ENCODE measurements around the gene NETO2. TPM values are rescaled to one million over a fixed set of nuclear protein-coding genes. Genes with fewer than 3 reads are reported as not detected.

The NETO2 gene
- total and polyA plus RNA-seq, 2 of the 13 experiments (the other 11 are each of a cell fraction or from before 2014, with no cell fraction given), result 8.2 to 13.5 TPM

GRCh38 chr16:47058295-47059086 lies 85.3 kb downstream of the NETO2 start (continued):
- TF ChIP-seq ZNF136 (CRISPR knock-in tag; IDR thresholded peaks at IDR 0.05; ENCODE audit: low read depth), result no peak
- TF ChIP-seq SIX4 (CRISPR knock-in tag; IDR thresholded peaks at IDR 0.05), result no peak
- 0 out of 2 replicates have a peak, but pooled peaks have one; percentile 34 for TF ChIP-seq PRDM15 (CRISPR knock-in tag; IDR thresholded peaks at IDR 0.05)
- peak; percentile 45; the same call in 1 of the 2 replicates for TF ChIP-seq NR2F2 (IDR thresholded peaks at IDR 0.05; ENCODE audit: borderline replicate concordance, low read depth)
- TF ChIP-seq ZNF281 (CRISPR knock-in tag; IDR thresholded peaks at IDR 0.05; ENCODE audit: borderline replicate concordance), result no peak
- 0 out of 2 replicates have a peak, but pooled peaks have one; percentile 28 for TF ChIP-seq ARHGAP35 (CRISPR knock-in tag; IDR thresholded peaks at IDR 0.05; ENCODE audit: borderline replicate concordance)
- TF ChIP-seq NFKB2 (CRISPR knock-in tag; IDR thresholded peaks at IDR 0.05; ENCODE audit: borderline replicate concordance), result no peak; the same call in 1 of the 2 replicates
- no peak for TF ChIP-seq KAT2B (IDR thresholded peaks at IDR 0.05; ENCODE audit: borderline replicate concordance, low read depth, low read length)
- TF ChIP-seq, protein P1, sequence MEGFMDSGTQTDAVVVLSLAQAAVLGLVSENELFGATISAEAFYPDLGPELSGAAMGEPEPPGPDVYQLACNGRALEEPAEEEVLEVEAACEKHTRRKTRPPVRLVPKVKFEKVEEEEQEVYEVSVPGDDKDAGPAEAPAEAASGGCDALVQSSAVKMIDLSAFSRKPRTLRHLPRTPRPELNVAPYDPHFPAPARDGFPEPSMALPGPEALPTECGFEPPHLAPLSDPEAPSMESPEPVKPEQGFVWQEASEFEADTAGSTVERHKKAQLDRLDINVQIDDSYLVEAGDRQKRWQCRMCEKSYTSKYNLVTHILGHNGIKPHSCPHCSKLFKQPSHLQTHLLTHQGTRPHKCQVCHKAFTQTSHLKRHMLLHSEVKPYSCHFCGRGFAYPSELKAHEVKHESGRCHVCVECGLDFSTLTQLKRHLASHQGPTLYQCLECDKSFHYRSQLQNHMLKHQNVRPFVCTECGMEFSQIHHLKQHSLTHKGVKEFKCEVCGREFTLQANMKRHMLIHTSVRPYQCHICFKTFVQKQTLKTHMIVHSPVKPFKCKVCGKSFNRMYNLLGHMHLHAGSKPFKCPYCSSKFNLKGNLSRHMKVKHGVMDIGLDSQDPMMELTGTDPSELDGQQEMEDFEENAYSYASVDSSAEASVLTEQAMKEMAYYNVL (CRISPR knock-in tag; IDR thresholded peaks at IDR 0.05; ENCODE audit: borderline replicate concordance), result peak; percentile 65; the same call in 1 of the 2 replicates
- no peak for TF ChIP-seq ZNF781 (CRISPR knock-in tag; IDR thresholded peaks at IDR 0.05; ENCODE audit: borderline replicate concordance, not compliant biosample characterization)
- TF ChIP-seq ZFP41 (CRISPR knock-in tag; IDR thresholded peaks at IDR 0.05; ENCODE audit: borderline replicate concordance), result no peak
- TF ChIP-seq TP53 (CRISPR knock-in tag; conservative IDR thresholded peaks at IDR 0.05), result peak; percentile 73; the same call in 1 of the 2 replicates
- TF ChIP-seq ARNTL (CRISPR knock-in tag; IDR thresholded peaks at IDR 0.05), result no peak
- TF ChIP-seq HNRNPK (IDR thresholded peaks at IDR 0.05; ENCODE audit: low read depth, low read length, poor library complexity, severe bottlenecking), result no peak
- no peak for TF ChIP-seq ZSCAN30 (CRISPR knock-in tag; IDR thresholded peaks at IDR 0.05)
- TF ChIP-seq GPN1 (CRISPR knock-in tag; IDR thresholded peaks at IDR 0.05; ENCODE audit: borderline replicate concordance), result no peak

Measured in HepG2 (cell line).